A549 treated with GW870086 at 1 μM for 4 hours (cell line): ENCODE results near the gene NELFE. TPM values are rescaled to one million over a fixed set of nuclear protein-coding genes. Genes with fewer than 3 reads are reported as not detected.

Source experiments
- total RNA-seq: library from RNA; stranded (reverse); fragments of 200-300 nt; extraction: Qiagen RNA extraction; gene quantifications from 5 replicates; pipeline ENCODE4 v1.2.3, GENCODE V29; 2022; ENCODE audit warnings: low read depth

The NELFE gene
- total RNA-seq = 73.9 to 80.8 TPM (median 79.3 TPM) in 5 replicates

GRCh38 chr6:31958741-31959739 is at the start of gene NELFE, which contains the start of gene SKIC2:
TSS of gene NELFE (minus strand) at chr6:31958971. CDS start at chr6:31958446, 525 bp downstream.
TSS of gene SKIC2 (plus strand) at chr6:31959175. CDS start at chr6:31959193, 18 bp downstream.

GRCh38 chr6:31981744-31982143 is 23.0 kb upstream of the NELFE start, which contains the start of gene C4A:
TSS of gene C4A (plus strand) at chr6:31982057. CDS start at chr6:31982108, 51 bp downstream.

GRCh38 chr6:31971993-31972708 is 13.4 kb upstream of the NELFE start, which contains the start of gene DXO:
TSS of gene DXO (minus strand) at chr6:31972138. CDS start at chr6:31971675, 463 bp downstream.

GRCh38 chr6:31945507-31946369 is 13.0 kb downstream of the NELFE start, which contains the start of gene CFB:
TSS of gene CFB (plus strand) at chr6:31946095. CDS start at chr6:31946222, 127 bp downstream.

GRCh38 chr6:31927242-31927862 is 31.4 kb downstream of the NELFE start, which contains the start of gene C2:
TSS of gene C2 (plus strand) at chr6:31927717. CDS start at chr6:31927753, 36 bp downstream.

Other genes starting within 250 kb of the NELFE start
- not detected in 5 replicates for gene LY6G6D, start 243.6 kb downstream of the NELFE start, total RNA-seq
- 0.14 TPM in 1 of 5 replicates, not detected in the others for gene LY6G6C, start 237.2 kb downstream of the NELFE start, total RNA-seq
- not detected in 5 replicates for gene MPIG6B, start 235.6 kb downstream of the NELFE start, total RNA-seq
- 26.8 to 31.8 TPM (median 27.9 TPM) in 5 replicates for gene DDAH2, start 229.7 kb downstream of the NELFE start, total RNA-seq
- gene CLIC1, start 222.4 kb downstream of the NELFE start, total RNA-seq = 486 to 498 TPM (median 493 TPM) in 5 replicates
- 10.5 to 13.8 TPM (median 12.5 TPM) in 5 replicates for gene MSH5, start 219.0 kb downstream of the NELFE start, total RNA-seq
- gene SAPCD1, start 196.3 kb downstream of the NELFE start, total RNA-seq = 1.6 to 3.9 TPM (median 3.7 TPM) in 5 replicates
- gene VWA7, start 181.6 kb downstream of the NELFE start, total RNA-seq = 1.2 to 2.0 TPM (median 1.5 TPM) in 5 replicates
- 47.4 to 59.1 TPM (median 53.3 TPM) in 5 replicates for gene VARS1, start 163.2 kb downstream of the NELFE start, total RNA-seq
- 52.2 to 66.7 TPM (median 61.9 TPM) in 5 replicates for gene LSM2, start 152.0 kb downstream of the NELFE start, total RNA-seq
- gene HSPA1L, start 143.7 kb downstream of the NELFE start, total RNA-seq = 0.82 to 1.5 TPM (median 1.3 TPM) in 5 replicates
- gene HSPA1A, start 143.4 kb downstream of the NELFE start, total RNA-seq = 148 to 264 TPM (median 205 TPM) in 5 replicates
- gene HSPA1B, start 131.2 kb downstream of the NELFE start, total RNA-seq = 116 to 191 TPM (median 162 TPM) in 5 replicates
- gene NEU1, start 96.2 kb downstream of the NELFE start, total RNA-seq = 24.9 to 34.9 TPM (median 25.5 TPM) in 5 replicates
- gene SLC44A4, start 80.0 kb downstream of the NELFE start, total RNA-seq = 0.05 to 0.21 TPM in 2 of 5 replicates, not detected in the others
- gene EHMT2, start 61.3 kb downstream of the NELFE start, total RNA-seq = 23.1 to 27.6 TPM (median 27.1 TPM) in 5 replicates
- gene ZBTB12, start 56.9 kb downstream of the NELFE start, total RNA-seq = 3.1 to 4.0 TPM (median 3.5 TPM) in 5 replicates
- 0.07 to 0.43 TPM (median 0.23 TPM) in 5 replicates for gene C2, start 31.3 kb downstream of the NELFE start, total RNA-seq
- gene CFB, start 12.9 kb downstream of the NELFE start, total RNA-seq = 1.6 to 3.3 TPM (median 2.4 TPM) in 5 replicates
- gene SKIC2, start 204 bp upstream of the NELFE start, total RNA-seq = 16.7 to 25.7 TPM (median 25.0 TPM) in 5 replicates
- gene DXO, start 13.2 kb upstream of the NELFE start, total RNA-seq = 10.4 to 12.0 TPM (median 11.0 TPM) in 5 replicates
- gene C4A, start 23.1 kb upstream of the NELFE start, total RNA-seq = 0.87 to 1.7 TPM (median 0.93 TPM) in 5 replicates
- 0.53 to 1.4 TPM (median 1.1 TPM) in 5 replicates for gene C4B, start 55.8 kb upstream of the NELFE start, total RNA-seq
- 0.08 TPM in 1 of 5 replicates, not detected in the others for gene CYP21A2, start 79.4 kb upstream of the NELFE start, total RNA-seq
- 0.42 to 1.3 TPM (median 0.65 TPM) in 5 replicates for gene TNXB, start 150.4 kb upstream of the NELFE start, total RNA-seq
- 25.5 to 33.4 TPM (median 33.2 TPM) in 5 replicates for gene ATF6B, start 169.3 kb upstream of the NELFE start, total RNA-seq
- 6.4 to 7.8 TPM (median 7.4 TPM) in 5 replicates for gene FKBPL, start 171.3 kb upstream of the NELFE start, total RNA-seq
- gene PRRT1, start 193.0 kb upstream of the NELFE start, total RNA-seq = 0.41 to 0.74 TPM (median 0.62 TPM) in 5 replicates
- gene PPT2, start 195.2 kb upstream of the NELFE start, total RNA-seq = 7.8 to 10.0 TPM (median 9.0 TPM) in 5 replicates
- gene EGFL8, start 205.6 kb upstream of the NELFE start, total RNA-seq = 0.94 to 1.8 TPM (median 1.5 TPM) in 5 replicates
- 29.2 to 39.1 TPM (median 37.9 TPM) in 5 replicates for gene AGPAT1, start 217.1 kb upstream of the NELFE start, total RNA-seq
- 32.6 to 46.6 TPM (median 46.1 TPM) in 5 replicates for gene RNF5, start 219.4 kb upstream of the NELFE start, total RNA-seq
- 1.3 to 2.3 TPM (median 2.0 TPM) in 5 replicates for gene AGER, start 225.3 kb upstream of the NELFE start, total RNA-seq
- 10.9 to 18.1 TPM (median 17.2 TPM) in 5 replicates for gene PBX2, start 231.2 kb upstream of the NELFE start, total RNA-seq
- 0.22 to 0.49 TPM (median 0.43 TPM) in 5 replicates for gene GPSM3, start 233.7 kb upstream of the NELFE start, total RNA-seq